COR-L47 (cell line): ENCODE measurements around the gene SPINDOC.
"Not testable (repeated sequence)": the region's sequence is repeated elsewhere in the genome, so short reads cannot be mapped to it uniquely, and the experiment has no call there.

Experiments used
- DNase-seq: peaks from one replicate; lab custom pipeline; 2025; lab: John Stamatoyannopoulos, UW

The SPINDOC gene, protein sequence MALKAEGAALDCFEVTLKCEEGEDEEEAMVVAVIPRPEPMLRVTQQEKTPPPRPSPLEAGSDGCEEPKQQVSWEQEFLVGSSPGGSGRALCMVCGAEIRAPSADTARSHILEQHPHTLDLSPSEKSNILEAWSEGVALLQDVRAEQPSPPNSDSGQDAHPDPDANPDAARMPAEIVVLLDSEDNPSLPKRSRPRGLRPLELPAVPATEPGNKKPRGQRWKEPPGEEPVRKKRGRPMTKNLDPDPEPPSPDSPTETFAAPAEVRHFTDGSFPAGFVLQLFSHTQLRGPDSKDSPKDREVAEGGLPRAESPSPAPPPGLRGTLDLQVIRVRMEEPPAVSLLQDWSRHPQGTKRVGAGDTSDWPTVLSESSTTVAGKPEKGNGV

DNA sequence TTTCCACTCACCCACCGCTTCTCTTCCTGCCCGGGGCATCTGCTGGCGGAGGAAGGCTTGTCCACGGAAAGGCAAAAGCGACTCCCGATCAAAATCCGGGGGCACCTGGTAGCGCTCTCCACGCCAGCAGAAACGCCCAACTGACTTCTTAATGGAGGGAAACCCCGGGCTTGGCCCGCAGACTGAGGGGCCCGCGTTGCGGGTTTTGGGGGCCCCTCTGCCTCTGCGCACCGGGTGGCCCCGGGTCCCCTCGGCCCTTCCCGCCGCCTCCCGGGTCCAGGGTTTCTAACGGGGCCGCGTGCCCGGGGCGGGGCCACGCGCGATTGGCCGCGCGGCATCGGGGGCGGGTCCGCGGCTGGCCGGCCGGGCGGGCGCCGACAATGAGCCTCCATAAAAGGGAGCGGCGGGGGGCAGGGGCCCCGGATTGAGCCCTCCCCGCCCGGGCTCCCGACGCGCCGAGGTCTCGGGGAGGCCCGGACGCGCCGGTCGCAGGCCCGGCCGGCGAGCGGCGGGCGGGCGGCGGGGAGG is at the start of gene SPINDOC:
Gene SPINDOC (plus strand): TSS at position 422 of the 528 bp plus-strand sequence. CDS start 231 bp downstream, outside the sequence.
- peak; percentile 80 for DNase-seq

DNA sequence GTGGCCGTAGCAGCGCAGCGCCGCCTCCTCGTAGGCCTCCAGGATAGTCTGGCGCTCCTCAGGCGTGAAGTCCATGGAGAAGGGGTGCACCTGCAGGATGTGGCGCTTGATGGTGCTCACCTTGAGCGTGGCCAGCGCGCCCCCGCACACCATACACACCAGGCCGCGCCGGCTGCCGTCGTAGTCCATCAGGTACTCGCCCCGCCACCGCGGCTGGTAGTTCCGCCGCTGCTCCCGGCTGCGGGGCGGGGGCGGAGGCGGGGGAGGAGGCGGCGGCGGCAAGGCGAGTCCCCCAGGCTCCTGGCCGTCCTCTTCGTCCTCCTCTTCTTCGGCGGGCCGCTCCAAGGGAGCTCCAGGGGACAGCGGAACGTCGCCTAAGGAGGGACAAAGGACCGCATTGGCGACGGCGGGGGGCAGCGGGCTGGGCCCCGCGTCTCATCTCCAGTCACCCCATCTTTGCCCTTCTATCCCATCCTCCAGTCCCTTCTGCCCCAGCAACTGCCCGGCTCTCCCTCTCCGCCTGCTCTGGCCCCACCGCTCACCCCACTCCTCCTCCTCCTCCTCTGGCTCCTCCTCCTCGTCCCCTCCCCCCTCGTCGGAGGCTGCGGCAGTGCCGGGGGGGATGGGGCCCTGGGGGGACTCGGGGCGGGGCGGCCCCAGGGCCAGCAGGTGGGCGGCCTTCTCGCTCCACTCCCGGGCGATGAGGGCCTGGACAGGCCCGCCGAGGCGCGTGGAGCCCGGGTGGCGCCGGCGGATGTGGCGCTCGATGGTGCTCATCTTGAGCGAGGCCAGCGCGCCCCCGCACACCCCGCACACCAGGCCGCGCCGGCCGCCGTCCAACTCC is 49.5 kb upstream of the SPINDOC start:
- no peak for DNase-seq

DNA sequence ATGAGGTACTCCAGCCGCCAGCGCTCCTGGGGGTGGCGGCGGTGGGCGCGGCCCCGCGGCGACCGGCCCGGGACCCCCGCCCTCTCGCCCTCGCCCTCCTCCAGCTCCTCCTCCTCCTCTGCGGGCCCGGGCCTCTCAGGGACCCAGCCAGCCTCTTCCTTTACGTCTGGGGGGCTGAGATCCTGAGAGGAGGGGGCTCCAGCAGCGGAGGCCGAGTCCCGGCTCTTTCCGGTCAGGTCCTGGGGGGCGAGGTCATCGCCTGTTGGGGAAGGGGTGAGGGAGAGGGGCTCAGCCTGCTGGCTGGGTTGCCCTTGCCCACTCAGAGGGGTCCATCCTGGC is 48.9 kb upstream of the SPINDOC start:
- DNase-seq, result no peak

DNA sequence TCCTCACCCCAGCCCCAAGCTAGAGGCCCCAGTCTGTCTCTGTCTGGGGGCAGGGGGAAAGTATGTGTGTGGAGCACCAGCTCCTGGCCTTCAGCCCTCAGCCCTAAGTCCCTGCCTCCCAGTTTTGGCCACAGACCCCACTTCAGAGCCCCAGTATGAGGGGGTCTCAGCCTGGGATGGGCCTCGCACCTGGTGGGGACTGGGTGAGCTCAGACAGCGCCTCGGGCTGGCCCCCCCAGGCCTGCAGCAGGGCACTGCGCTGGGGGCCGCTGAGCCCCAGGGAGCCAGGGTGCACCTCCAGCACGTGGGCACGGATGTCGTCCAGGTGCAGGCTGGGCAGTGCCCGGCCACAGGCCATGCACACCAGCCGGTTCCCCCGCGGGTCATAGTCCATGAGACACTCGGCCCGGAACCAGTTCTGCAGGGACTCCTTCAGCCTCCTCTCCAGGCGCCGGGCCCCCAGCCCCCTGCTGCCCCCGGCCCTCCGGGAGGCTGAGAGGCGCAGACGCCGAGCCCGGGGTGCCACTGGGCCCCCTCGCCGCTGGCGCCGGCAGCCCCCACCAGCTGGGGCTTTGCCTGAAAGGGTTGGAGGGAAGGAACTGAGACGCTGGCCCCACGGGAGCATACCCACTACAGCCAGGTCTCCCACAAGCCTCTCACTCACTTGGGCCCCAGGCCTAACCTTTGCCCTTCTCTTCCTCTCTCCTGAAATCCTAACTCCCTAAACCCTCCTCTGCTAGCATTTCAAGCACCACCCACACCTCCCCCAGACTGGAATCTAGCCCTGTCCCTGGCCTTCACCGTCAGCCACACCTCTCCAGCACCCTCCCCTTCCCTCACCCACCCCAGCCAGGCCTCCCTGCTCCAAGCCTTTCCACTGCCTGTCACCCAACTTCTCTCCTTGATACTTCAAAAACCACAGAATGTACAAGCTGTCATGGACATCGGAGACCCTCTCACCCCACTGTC is 48.3 kb upstream of the SPINDOC start:
- DNase-seq, result no peak

DNA sequence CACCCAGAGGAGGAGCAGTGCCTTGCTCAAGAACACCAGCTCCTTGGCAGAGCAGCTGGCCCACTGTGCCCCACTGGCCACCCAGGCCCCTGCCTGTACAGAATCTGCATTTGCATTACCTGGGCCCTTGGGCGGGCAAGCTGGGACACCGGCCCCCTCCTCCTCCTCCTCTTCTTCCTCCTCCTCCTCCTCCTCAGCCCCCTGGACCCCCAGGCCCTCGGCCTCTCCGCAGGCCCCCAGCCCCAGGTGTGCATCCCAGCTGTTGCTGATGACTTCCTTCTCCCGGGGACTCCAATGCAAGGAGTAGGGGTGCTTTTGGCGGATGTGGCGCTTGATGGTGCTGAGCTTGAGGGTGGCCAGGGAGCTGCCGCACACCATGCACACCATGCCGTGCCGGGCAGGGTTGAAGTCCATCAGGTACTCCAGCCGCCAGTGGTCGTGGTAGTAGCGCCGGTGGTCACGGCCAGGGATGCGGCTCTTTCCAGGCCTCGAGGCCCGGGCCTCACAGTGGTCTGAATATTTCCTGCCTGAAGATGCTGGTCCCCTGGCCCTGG is 47.5 kb upstream of the SPINDOC start:
- no peak for DNase-seq

DNA sequence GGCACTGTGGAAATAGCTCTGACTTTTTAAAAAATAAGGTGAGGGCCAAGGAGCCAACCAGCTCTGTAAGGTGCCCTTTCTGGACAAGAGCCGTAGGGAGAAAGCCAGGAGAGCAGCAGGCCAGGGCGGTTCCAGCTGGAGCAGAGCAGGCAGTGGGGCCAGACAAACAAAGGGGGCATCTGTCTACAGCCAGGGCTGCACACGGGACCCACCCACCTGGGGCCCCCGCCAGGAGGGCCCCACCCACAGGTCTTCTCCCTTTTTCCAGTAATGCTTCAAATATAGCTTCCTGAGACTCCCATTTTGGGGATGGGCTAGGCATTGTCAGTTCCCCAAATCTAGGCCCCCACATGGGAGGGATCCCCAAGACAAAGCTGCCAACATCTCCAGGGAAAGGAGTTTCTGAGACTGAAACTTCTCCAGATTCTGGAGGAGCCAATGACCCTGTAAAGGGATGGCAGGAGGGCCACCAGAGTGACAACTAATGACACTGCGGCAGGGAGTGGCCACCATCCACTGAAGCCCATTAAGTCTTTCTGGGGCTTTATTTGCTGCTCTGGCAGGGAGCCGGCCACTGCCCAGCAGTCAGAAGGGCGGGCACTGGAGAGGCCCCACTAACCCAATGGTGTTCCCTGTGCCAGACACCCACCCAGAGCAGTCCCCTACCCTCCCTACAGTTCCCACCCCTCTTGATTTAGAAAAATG is 46.6 kb upstream of the SPINDOC start:
- DNase-seq, result no peak

DNA sequence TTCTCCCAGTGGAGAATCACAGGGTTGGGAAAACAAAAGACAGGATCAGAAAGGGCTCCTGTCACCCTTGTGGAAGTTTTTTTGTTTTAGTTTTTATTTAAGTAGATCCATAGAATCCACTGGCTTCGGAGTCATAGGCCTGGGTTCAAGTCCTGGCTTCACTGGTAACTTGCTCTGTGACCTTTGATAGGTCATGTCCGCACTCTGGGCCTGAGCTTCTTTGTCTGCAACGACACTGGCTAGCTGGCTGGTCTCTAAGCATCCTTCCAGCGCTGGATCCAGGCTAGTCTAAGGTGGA is 46.0 kb upstream of the SPINDOC start:
- no peak for DNase-seq

DNA sequence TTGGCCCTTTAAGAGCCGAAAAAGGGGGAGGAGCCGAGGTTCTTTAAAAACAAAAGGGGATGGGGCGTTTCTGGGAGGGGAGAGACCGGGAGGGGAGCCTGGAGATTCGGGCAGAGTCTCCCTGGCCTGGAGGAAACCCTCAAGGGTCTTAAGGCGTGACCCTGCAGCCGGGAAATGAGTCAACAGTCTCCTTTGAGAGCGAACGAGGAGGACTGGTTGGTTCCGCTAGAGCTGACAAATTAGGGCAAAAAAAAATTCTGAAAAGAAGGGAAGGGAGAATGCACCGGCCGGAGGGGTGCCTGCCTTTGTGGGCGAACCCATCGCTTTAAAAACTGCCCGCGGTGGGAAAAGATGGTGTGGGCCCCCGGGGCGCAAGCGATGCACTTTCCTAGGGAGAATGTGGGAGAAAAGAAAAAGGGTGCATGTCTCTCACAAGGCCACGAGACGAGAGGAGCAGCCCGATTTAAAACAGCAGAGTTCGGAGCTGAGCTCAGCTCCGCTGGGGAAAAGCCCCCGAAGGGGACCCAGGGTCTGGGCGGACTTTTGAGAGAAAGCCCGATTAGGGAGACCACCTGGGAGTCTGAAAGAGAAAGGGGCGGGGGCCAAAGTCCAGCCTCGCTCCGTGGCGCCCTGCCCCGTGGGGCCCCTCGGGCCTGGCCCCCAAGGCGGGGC is 45.6 kb upstream of the SPINDOC start:
- DNase-seq, result peak; percentile 47

DNA sequence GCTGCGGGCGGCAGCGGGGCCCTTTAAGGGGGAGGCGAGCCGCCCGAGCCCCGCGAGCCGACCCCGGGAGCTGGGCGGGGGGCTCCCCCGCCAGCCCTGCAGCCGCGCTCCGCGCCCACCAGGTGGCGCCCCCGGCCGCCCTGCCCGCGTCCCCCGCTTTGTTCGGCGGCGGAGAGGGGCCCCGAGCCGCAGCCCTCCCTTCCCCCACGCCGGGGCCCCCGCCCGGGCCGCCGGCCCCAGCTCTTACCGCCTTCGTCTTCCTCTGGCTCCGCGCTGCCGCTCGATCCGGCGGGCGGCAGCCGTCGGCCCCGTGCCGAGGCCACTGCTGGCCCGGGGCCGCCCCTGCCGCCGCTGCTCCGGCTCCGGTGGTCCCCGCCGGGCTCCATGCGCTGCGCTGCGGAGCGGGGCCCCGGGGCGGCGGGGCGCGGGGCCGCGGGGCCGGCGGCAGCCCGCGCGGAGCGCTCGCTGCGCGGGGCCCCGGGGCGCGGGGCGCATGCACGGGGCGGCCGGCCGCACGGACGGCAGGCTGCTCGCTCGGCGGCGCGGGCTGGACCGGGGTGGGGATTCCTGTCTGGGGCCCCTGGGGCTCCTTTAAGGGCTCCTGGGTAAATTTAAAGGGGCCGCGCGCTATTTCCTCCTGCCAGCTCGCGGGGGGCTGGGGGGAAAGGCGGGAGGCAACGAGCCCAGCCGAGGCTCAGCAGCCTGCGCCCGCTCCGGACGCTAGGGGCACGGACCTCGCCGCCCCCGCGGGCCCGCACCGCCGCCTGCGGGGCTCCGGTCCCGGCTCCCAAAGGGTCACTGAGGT is 44.8 kb upstream of the SPINDOC start, which contains the start of gene ZFTA:
Gene ZFTA (minus strand): TSS at position 539 of the 805 bp plus-strand sequence. CDS start 153 bp downstream, at position 386.
- DNase-seq, result peak; percentile 49

DNA sequence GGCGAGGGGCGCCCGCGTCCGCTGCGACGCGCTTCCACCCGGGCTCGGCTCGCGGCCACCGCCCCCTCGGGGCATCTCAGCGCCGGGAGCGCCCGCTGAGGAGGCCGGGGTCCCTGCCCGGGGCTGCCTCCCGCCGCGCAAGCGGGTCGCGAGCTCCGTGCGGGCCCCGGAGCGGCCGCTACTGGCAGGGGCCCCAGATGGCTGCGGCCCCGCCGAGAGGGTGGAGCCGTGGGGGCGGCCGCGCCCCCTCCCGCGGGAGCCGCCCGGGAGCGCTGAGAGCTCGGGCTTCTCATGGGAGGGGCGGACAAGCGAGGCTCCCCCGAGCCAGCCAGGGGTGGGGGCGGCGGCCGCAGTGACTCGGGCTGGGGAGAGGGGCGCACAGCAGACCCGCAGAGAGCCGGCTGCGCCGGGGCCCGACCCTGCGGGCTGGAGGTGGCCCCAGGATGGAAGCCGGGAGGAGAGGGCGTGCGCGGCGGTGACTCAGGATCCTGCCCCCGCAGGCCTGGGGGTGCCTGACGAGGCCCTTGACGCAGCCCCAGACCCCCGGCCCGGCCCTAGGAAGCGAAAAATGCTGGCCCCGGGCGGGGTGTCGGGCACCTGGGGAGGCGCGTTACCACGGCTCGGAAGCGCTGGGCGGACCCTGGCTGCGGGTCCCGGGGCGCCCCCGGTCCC is 44.1 kb upstream of the SPINDOC start:
- DNase-seq, result peak; percentile 47

DNA sequence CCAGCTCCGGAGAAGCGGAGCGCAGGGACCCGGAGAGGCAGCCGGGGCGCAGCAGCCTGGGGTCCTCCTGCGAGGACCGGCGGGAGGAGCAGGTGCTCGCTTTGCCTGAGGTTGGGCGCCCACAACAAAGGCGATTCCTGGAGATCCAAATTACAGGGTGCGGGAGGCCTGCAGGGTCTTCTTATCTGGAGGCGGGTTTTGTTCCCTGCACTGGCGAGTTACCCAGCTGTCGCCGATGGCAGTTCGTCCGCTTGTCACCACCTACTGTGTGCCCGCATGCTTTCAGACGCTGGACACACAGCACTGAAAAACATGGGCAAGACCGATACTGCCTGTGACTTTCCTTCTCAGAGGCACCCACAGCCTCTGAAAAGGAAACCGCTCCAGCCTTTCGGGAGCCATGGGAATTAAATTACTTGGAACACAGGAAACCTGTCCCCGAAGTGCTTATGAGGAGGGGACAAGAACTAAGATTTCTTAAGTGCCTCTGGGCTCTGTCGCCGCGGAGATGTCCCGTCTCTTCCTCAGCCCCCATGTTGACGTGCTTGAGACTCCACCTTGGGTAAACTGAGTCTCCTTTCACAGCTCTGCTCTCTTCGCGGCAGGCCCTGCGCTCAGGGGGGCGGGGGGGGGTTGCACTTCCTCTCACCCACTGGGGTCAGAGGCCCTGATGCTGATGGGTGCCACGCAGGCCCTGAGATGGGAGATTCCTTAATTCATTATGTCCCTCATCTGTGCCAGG is 43.4 kb upstream of the SPINDOC start:
- DNase-seq, result peak; percentile 80

DNA sequence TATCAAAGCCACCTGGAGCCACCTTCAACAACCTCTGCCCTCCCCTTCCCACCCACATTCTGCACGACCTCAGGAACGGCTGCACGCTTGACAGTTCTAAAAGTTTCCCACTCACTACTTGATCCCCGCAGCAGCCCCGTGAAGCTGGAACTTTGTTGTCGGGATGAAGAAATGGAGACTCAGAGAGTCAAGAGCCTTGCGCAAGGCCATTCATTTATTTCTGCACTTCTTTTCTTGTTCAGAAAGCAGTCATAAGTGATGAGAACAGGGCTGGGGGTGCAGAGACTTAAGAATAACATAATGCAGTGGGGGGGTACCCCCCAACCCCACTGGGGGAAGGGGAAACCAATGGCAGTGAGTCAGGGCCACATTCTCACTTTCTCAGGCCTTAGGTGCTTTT is 42.5 kb upstream of the SPINDOC start:
- DNase-seq, result no peak

DNA sequence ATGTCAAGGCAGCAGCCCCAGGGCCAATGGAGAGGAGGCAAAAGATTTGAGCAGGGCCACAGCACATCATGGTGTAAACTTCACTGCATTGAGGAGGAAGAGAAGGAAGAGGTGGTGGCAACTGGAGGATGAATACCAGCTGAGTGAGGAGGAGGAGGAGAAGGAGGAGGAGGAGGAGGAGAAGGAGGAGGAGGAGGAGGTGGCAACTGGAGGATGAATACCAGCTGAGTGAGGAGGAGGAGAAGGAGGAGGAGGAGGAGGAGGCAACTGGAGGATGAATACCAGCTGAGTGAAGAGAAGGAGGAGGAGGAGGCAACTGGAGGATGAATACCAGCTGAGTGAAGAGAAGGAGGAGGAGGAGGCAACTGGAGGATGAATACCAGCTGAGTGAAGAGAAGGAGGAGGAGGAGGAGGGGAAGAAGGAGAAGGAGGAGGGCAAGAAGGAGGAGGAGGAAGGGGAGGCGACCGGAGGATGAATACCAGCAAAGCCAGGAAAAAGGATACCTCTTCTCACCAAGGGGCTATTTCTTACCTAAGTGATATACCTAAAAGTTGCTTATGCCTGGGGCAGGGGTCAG is 41.4 kb upstream of the SPINDOC start:
- not testable (repeated sequence) for DNase-seq

DNA sequence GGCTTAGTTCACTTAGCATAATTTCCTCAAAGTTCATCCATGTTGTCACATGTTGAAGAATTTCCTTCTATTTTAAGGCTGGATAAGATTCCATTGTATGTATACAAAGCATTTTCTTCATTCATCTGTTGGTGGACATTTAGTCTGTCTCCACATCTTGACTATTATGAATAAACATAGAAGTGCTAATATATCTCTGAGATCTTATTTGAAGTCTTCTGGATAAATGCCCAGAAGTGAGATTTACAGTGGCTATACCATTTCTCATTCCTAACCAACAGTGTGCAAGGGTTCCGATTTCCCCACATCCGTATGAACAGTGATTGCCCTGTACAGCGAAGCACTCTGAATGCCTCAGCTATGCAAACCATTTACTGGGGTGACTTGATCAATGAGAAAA is 38.1 kb upstream of the SPINDOC start:
- DNase-seq, result no peak

DNA sequence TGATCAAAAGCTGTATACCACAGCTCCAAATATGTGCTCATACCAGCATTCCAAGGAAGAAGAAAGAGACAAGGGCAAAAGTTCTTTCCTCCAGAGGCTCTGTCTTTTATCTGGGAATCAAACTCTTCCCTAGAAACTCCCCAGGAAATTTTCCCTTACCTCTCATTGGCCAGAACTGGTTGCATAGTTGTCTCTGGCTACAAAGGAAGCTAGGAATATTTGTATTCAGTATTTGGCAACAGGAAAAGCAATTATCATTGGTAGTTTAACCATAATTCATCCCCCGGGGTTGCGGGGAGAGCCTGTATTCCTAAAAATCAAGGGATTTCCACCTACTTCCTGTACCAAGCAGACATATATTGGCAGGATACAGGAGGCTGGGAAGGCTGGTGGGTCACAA is 34.2 kb upstream of the SPINDOC start:
- no peak for DNase-seq

DNA sequence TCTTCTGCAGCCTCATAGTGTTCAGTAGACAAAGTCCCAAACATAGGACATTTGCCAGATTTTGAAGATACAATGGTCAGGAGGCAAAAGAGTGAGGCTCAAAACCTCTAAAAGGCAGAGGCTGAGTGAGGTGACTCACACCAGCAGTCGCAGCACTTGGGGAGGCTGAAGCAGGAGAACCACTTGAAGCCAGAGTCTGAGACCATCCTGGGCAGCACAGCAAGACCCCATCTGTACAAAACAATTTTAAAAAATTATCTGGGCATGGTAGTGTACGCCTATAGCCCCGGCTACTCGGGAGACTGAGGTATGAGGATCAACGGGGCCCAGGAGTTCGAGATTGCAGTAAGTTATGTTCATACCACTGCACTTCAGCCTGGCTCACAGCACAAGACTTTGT is 30.5 kb upstream of the SPINDOC start:
- DNase-seq, result no peak

DNA sequence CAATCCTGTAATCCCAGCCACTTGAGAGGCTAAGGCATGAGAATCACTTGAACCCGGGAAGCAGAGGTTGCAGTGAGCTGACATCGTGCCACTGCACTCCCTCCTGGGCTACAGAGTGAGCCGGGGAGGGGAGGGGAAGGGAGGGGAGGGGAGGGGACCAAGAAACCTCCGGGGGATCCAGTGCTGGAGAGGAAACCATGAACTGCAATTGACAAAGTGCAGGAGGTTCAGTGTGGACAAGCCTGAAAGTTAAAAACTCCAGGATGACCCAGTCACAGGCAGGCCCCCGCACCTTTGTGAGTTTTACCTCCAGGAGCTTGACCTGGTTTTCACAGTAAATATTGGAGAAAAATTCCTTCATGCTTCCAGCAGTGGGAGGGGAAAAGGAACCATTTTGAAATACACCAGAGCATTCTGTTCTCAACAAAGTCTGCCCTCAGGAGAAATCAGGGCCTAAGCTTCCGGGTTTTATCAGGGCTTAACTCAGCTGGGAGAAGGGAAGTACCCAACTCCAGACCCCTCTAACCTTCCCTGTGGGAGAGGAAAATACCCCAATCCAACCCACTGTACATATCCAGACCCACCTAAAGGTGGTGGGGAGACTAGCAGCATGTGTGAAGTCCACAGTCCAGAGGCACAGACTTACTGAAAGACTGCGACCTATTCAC is 29.2 kb upstream of the SPINDOC start:
- no peak for DNase-seq
